ENCODE results near the gene SERPINB1.

The SERPINB1 gene

GRCh38 chr6:2799936-2800527, 41.6 kb downstream of the SERPINB1 start:
- TF ChIP-seq, protein P1, sequence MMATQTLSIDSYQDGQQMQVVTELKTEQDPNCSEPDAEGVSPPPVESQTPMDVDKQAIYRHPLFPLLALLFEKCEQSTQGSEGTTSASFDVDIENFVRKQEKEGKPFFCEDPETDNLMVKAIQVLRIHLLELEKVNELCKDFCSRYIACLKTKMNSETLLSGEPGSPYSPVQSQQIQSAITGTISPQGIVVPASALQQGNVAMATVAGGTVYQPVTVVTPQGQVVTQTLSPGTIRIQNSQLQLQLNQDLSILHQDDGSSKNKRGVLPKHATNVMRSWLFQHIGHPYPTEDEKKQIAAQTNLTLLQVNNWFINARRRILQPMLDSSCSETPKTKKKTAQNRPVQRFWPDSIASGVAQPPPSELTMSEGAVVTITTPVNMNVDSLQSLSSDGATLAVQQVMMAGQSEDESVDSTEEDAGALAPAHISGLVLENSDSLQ (IDR thresholded peaks at IDR 0.05), result no peak
- no peak for TF ChIP-seq LEF1 (IDR thresholded peaks at IDR 0.05; ENCODE audit: borderline replicate concordance)
- TF ChIP-seq HDGF (IDR thresholded peaks at IDR 0.05; ENCODE audit: borderline replicate concordance), result no peak
- TF ChIP-seq FOXM1 (IDR thresholded peaks at IDR 0.05; ENCODE audit: borderline replicate concordance), result no peak
- no peak for TF ChIP-seq L3MBTL2 (conservative IDR thresholded peaks at IDR 0.05)
- no peak for TF ChIP-seq SP1 (IDR thresholded peaks at IDR 0.05)
- TF ChIP-seq FOXK2 (IDR thresholded peaks at IDR 0.05), result no peak
- no peak for TF ChIP-seq NFRKB (IDR thresholded peaks at IDR 0.05)
- no peak for TF ChIP-seq FOXA1 (IDR thresholded peaks at IDR 0.05)
- TF ChIP-seq ZNF384 (IDR thresholded peaks at IDR 0.05), result no peak
- no peak for TF ChIP-seq TARDBP (IDR thresholded peaks at IDR 0.05)
- no peak for TF ChIP-seq SUZ12 (IDR thresholded peaks at IDR 0.05)
- TF ChIP-seq CTBP1 (IDR thresholded peaks at IDR 0.05; ENCODE audit: borderline replicate concordance), result no peak
- TF ChIP-seq ELF4 (IDR thresholded peaks at IDR 0.05), result no peak
- no peak for TF ChIP-seq ARNT (IDR thresholded peaks at IDR 0.05)
- no peak for TF ChIP-seq BHLHE40 (IDR thresholded peaks at IDR 0.05; ENCODE audit: borderline replicate concordance)
- ChIA-PET POLR2A (no interaction called here), CTCF (interaction anchor here (0.9 kb wide), 1 partner anchor 8 kb away, joined by 3 read pairs; no protein-coding TSS in a partner anchor)
- no peak for DNase-seq (ENCODE audit: extremely low spot score)

GRCh38 chr6:2798586-2799134, 43.0 kb downstream of the SERPINB1 start:
- TF ChIP-seq CTBP1 (IDR thresholded peaks at IDR 0.05; ENCODE audit: borderline replicate concordance) (no peak), BHLHE40 (IDR thresholded peaks at IDR 0.05; ENCODE audit: borderline replicate concordance) (no peak)
- POLR2A ChIA-PET, result no interaction called here
- CTCF ChIA-PET, result interaction anchor here (0.6 kb wide), 1 partner anchor 1047 kb away, joined by 3 read pairs; no protein-coding TSS in a partner anchor
- no peak for DNase-seq (ENCODE audit: extremely low spot score)

- POLR2A ChIA-PET, result interaction anchor here (0.8 to 1.5 kb wide), 2 partner anchors 49 to 193 kb away, joined by 3 to 4 read pairs; no protein-coding TSS in a partner anchor
- CTCF ChIA-PET, result no interaction called here
- TF ChIP-seq FOXK2 (IDR thresholded peaks at IDR 0.05), result no peak
- no peak for TF ChIP-seq NFRKB (IDR thresholded peaks at IDR 0.05)
- TF ChIP-seq ELF4 (IDR thresholded peaks at IDR 0.05), result no peak
- TF ChIP-seq SUZ12 (IDR thresholded peaks at IDR 0.05), result no peak
- no peak for TF ChIP-seq HDGF (IDR thresholded peaks at IDR 0.05; ENCODE audit: borderline replicate concordance)
- no peak for TF ChIP-seq TARDBP (IDR thresholded peaks at IDR 0.05)
- no peak for TF ChIP-seq BHLHE40 (IDR thresholded peaks at IDR 0.05; ENCODE audit: borderline replicate concordance)
- TF ChIP-seq FOXM1 (IDR thresholded peaks at IDR 0.05; ENCODE audit: borderline replicate concordance), result no peak
- no peak for TF ChIP-seq LEF1 (IDR thresholded peaks at IDR 0.05; ENCODE audit: borderline replicate concordance)
- TF ChIP-seq, protein P1 (IDR thresholded peaks at IDR 0.05), result no peak
- no peak for TF ChIP-seq ZNF384 (IDR thresholded peaks at IDR 0.05)
- no peak for TF ChIP-seq SP1 (IDR thresholded peaks at IDR 0.05)
- TF ChIP-seq CTBP1 (IDR thresholded peaks at IDR 0.05; ENCODE audit: borderline replicate concordance), result no peak
- no peak for TF ChIP-seq ARNT (IDR thresholded peaks at IDR 0.05)
- no peak for TF ChIP-seq L3MBTL2 (conservative IDR thresholded peaks at IDR 0.05)
- TF ChIP-seq FOXA1 (IDR thresholded peaks at IDR 0.05), result no peak
- DNase-seq (ENCODE audit: extremely low spot score), result no peak
Measured at GRCh38 chr6:2797564-2798031, 44.1 kb downstream of the SERPINB1 start.

- TF ChIP-seq LEF1 (IDR thresholded peaks at IDR 0.05; ENCODE audit: borderline replicate concordance) (no peak), TARDBP (IDR thresholded peaks at IDR 0.05) (no peak)
- TF ChIP-seq, protein P1 (IDR thresholded peaks at IDR 0.05), result no peak
- POLR2A ChIA-PET, result interaction anchor here (0.8 to 1.5 kb wide), 2 partner anchors 50 to 193 kb away, joined by 3 to 4 read pairs; no protein-coding TSS in a partner anchor
- no peak for DNase-seq (ENCODE audit: extremely low spot score)
- CTCF ChIA-PET, result no interaction called here
Measured at GRCh38 chr6:2796861-2797260, 44.8 kb downstream of the SERPINB1 start.

DNA sequence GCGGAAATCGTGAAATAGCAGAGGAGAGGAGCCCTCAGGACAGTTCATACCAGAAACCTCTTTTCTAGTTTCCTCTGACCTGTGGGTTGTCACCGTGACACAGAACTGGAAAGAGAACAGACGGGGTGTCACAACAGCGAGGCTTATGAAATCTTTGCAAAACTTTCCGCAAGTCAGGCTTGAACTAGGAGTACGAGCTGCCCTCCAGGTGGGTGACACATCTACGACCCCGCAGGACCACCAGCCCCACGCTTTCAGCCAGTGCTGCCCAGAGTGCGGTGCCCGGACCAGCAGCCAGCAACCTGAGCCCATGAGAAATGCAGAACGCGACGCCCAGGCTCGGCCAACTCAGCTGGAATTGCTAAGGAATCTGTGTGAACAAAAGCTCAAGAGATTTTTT, 45.7 kb downstream of the SERPINB1 start:
- DNase-seq (ENCODE audit: extremely low spot score), result no peak
- TF ChIP-seq SP1 (IDR thresholded peaks at IDR 0.05), result no peak
- no peak for TF ChIP-seq NFRKB (IDR thresholded peaks at IDR 0.05)
- TF ChIP-seq BHLHE40 (IDR thresholded peaks at IDR 0.05; ENCODE audit: borderline replicate concordance), result no peak
- TF ChIP-seq FOXM1 (IDR thresholded peaks at IDR 0.05; ENCODE audit: borderline replicate concordance), result no peak
- TF ChIP-seq CTBP1 (IDR thresholded peaks at IDR 0.05; ENCODE audit: borderline replicate concordance), result no peak
- TF ChIP-seq LEF1 (IDR thresholded peaks at IDR 0.05; ENCODE audit: borderline replicate concordance), result no peak
- TF ChIP-seq TARDBP (IDR thresholded peaks at IDR 0.05), result no peak
- no peak for TF ChIP-seq ZNF384 (IDR thresholded peaks at IDR 0.05)
- TF ChIP-seq L3MBTL2 (conservative IDR thresholded peaks at IDR 0.05), result no peak
- no peak for TF ChIP-seq FOXK2 (IDR thresholded peaks at IDR 0.05)
- no peak for TF ChIP-seq HDGF (IDR thresholded peaks at IDR 0.05; ENCODE audit: borderline replicate concordance)
- TF ChIP-seq, protein P1 (IDR thresholded peaks at IDR 0.05), result no peak
- TF ChIP-seq FOXA1 (IDR thresholded peaks at IDR 0.05), result no peak
- TF ChIP-seq SUZ12 (IDR thresholded peaks at IDR 0.05), result no peak
- TF ChIP-seq ELF4 (IDR thresholded peaks at IDR 0.05), result no peak
- TF ChIP-seq ARNT (IDR thresholded peaks at IDR 0.05), result no peak
- ChIA-PET POLR2A (no interaction called here), CTCF (no interaction called here)
